OCI-LY1 (cell line): Measurements from ENCODE around the gene TTBK1.

Source experiments
- EZH2 ChIP-seq: fragments of 200-600 bp; sonication (generic), shearing (Covaris generic); IDR thresholded peaks from 2 replicates; pipeline ENCODE4 v1.8.0; 2017; ENCODE audit warnings: borderline replicate concordance, mixed run types, mild to moderate bottlenecking, antibody characterized with exemption, low read length, moderate library complexity, mixed read lengths
- TF ChIP-seq, protein P1 (sequence below): fragments of 200-600 bp; sonication (generic), shearing (Covaris generic); IDR thresholded peaks from 2 replicates; pipeline ENCODE4 v1.5.1; 2017; ENCODE audit warnings: mild to moderate bottlenecking, antibody characterized with exemption, low read length, moderate library complexity, mixed read lengths

DNA sequence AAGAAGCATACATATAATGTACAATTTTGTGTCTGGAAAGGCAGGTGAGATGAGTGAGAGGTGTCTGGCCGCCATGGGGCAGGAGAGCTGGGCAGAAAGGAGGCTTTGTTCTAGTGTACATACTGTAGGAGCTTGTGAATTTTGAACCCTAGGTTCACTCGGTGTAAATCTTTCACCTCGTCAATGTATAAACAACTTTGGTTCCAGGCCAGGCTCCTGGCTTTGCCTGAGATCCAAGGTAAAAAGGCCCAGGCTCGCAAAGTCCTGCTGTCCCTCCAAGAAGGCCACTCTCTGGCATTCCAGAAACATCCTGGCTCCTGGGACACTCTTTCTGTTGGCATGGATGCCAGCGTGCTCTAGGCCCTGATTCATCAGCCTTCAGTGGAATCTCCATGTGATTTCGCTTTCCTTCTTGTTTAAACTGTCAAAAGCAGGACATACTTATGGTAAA is 47.6 kb downstream of the TTBK1 start:
- TF ChIP-seq, protein P1, sequence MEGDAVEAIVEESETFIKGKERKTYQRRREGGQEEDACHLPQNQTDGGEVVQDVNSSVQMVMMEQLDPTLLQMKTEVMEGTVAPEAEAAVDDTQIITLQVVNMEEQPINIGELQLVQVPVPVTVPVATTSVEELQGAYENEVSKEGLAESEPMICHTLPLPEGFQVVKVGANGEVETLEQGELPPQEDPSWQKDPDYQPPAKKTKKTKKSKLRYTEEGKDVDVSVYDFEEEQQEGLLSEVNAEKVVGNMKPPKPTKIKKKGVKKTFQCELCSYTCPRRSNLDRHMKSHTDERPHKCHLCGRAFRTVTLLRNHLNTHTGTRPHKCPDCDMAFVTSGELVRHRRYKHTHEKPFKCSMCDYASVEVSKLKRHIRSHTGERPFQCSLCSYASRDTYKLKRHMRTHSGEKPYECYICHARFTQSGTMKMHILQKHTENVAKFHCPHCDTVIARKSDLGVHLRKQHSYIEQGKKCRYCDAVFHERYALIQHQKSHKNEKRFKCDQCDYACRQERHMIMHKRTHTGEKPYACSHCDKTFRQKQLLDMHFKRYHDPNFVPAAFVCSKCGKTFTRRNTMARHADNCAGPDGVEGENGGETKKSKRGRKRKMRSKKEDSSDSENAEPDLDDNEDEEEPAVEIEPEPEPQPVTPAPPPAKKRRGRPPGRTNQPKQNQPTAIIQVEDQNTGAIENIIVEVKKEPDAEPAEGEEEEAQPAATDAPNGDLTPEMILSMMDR, result no peak
- TF ChIP-seq EZH2, result no peak
